Activated CD8-positive, alpha-beta T cell treated with anti-CD3 and anti-CD28 coated beads for 36 hours (primary cell): ENCODE measurements around the gene ZSWIM8. TPM values are rescaled to one million over a fixed set of nuclear protein-coding genes. Genes with fewer than 3 reads are reported as not detected.

Source experiments
- ATAC-seq: fragments of 200-7000 bp; cut with Tn5 transposase; one replicate; pipeline ENCODE4 v1.10.0; 2021; ENCODE audit warnings: mild to moderate bottlenecking, moderate library complexity
- CTCF ChIA-PET: fragments of 350-600 bp; sonication (Branson Sonifier 250); formaldehyde crosslinking; loops from one replicate; lab custom pipeline; 2021; ENCODE audit warnings: antibody characterized with exemption; lab: Charles Lee
- POLR2A ChIA-PET: fragments of 350-600 bp; sonication (Branson Sonifier 250); formaldehyde crosslinking; loops from one replicate; lab custom pipeline; 2021; ENCODE audit warnings: antibody characterized with exemption; lab: Charles Lee
- DNase-seq: peaks from one replicate; pipeline ENCODE4 v3.0.0-alpha.2; 2020
- H3K27ac Mint-ChIP-seq: one replicate; pipeline ENCODE4 v1.8.0; 2021; ENCODE audit warnings: mild to moderate bottlenecking, mixed read lengths
- H3K27me3 Mint-ChIP-seq: one replicate; pipeline ENCODE4 v1.8.0; 2021; ENCODE audit warnings: mixed read lengths
- H3K36me3 Mint-ChIP-seq: one replicate; pipeline ENCODE4 v1.8.0; 2021; ENCODE audit warnings: low read depth, mixed read lengths
- H3K4me1 Mint-ChIP-seq: one replicate; pipeline ENCODE4 v1.8.0; 2021; ENCODE audit warnings: low read depth, mixed read lengths
- H3K4me3 Mint-ChIP-seq: one replicate; pipeline ENCODE4 v1.8.0; 2021; ENCODE audit warnings: mild to moderate bottlenecking, moderate library complexity, mixed read lengths
- H3K9me3 Mint-ChIP-seq: one replicate; pipeline ENCODE4 v1.8.0; 2021; ENCODE audit warnings: mixed read lengths
- intact Hi-C: fragments of 100-400 bp; cut with micrococcal nuclease; formaldehyde crosslinking; loops from one replicate; pipeline ENCODE4 v1.10.0; 2022
- total RNA-seq, 2 experiments: library from RNA; stranded (reverse); gene quantifications; one replicate each; pipeline ENCODE4 v1.2.3, GENCODE V29; 2021
- TF ChIP-seq, protein P1 (sequence below): fragments of 200-600 bp; IDR thresholded peaks from one replicate; pipeline ENCODE4 v1.8.0; 2022; ENCODE audit warnings: antibody characterized with exemption, mild to moderate bottlenecking

Gene ZSWIM8
- total RNA-seq, 2 experiments from 2014 or later, result 30.0 to 41.0 TPM

GRCh38 chr10:73850863-73851461, 65.6 kb downstream of the ZSWIM8 start:
- no peak for ATAC-seq
- ChIA-PET POLR2A (interaction anchor here (0.7 to 3.5 kb wide), 6 partner anchors 11 to 169 kb away, joined by 3 to 22 read pairs (median 6); partner anchors contain the start of gene CAMK2G), CTCF (interaction anchor here (1.4 to 13.2 kb wide), 7 partner anchors 14 to 230 kb away, joined by 3 to 430 read pairs (median 18); partner anchors contain the start of gene CAMK2G)
- no peak for DNase-seq
- no peak overlapping the region for H3K27ac Mint-ChIP-seq
- H3K9me3 Mint-ChIP-seq, result no peaks in the 10 kb centered on the region
- H3K27me3 Mint-ChIP-seq, result no peaks in the 10 kb centered on the region
- H3K4me1 Mint-ChIP-seq, result peaks cover 15% of the 10 kb centered on the region
- H3K4me3 Mint-ChIP-seq, result no peak overlapping the region
- intact Hi-C loops, result no loop called here
- TF ChIP-seq, protein P1, sequence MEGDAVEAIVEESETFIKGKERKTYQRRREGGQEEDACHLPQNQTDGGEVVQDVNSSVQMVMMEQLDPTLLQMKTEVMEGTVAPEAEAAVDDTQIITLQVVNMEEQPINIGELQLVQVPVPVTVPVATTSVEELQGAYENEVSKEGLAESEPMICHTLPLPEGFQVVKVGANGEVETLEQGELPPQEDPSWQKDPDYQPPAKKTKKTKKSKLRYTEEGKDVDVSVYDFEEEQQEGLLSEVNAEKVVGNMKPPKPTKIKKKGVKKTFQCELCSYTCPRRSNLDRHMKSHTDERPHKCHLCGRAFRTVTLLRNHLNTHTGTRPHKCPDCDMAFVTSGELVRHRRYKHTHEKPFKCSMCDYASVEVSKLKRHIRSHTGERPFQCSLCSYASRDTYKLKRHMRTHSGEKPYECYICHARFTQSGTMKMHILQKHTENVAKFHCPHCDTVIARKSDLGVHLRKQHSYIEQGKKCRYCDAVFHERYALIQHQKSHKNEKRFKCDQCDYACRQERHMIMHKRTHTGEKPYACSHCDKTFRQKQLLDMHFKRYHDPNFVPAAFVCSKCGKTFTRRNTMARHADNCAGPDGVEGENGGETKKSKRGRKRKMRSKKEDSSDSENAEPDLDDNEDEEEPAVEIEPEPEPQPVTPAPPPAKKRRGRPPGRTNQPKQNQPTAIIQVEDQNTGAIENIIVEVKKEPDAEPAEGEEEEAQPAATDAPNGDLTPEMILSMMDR, result no peak
- peaks cover 20% of the 10 kb centered on the region for H3K36me3 Mint-ChIP-seq

Other genes with a start within 250 kb of the ZSWIM8 start
- 1 to 10 TPM; 3.1 to 4.6 TPM for gene USP54, start 194.3 kb upstream of the ZSWIM8 start, total RNA-seq
- gene MYOZ1, start 144.1 kb upstream of the ZSWIM8 start, total RNA-seq, result not detected
- gene SYNPO2L, start 129.6 kb upstream of the ZSWIM8 start, total RNA-seq, result not detected
- gene AGAP5, start 87.5 kb upstream of the ZSWIM8 start, total RNA-seq, result 1 to 10 TPM; 8.8 to 9.8 TPM
- gene SEC24C, start 41.2 kb upstream of the ZSWIM8 start, total RNA-seq, result 10 to 100 TPM; 87.5 to 88.7 TPM
- 10 to 100 TPM; 28.9 to 33.0 TPM for gene CHCHD1, start 3.6 kb upstream of the ZSWIM8 start, total RNA-seq
- 10 to 100 TPM; 51.1 to 53.5 TPM for gene NDST2, start 26.0 kb downstream of the ZSWIM8 start, total RNA-seq
- 10 to 100 TPM; 17.8 to 18.5 TPM for gene CAMK2G, start 88.9 kb downstream of the ZSWIM8 start, total RNA-seq
- gene PLAU, start 125.5 kb downstream of the ZSWIM8 start, total RNA-seq, result under 1 TPM; 0.41 to 0.47 TPM
- gene VCL, start 212.5 kb downstream of the ZSWIM8 start, total RNA-seq, result 10 to 100 TPM; 16.9 to 17.7 TPM